SK-N-SH (cell line): ENCODE measurements around the gene RASL10B.

ENCODE experiments used
- CHD2 ChIP-seq: fragments of 150-350 bp; IDR thresholded peaks from 2 replicates; pipeline ENCODE4 v1.6.1; 2018; ENCODE audit warnings: low read length; ENCODE audit not compliant: partially characterized antibody
- CTCF ChIP-seq: fragments of 200-600 bp; sonication (generic); IDR thresholded peaks from 2 replicates; pipeline ENCODE4 v1.6.1; 2017; ENCODE audit warnings: antibody characterized with exemption, mild to moderate bottlenecking, moderate library complexity
- EP300 ChIP-seq, 2 experiments: IDR thresholded peaks; 2 replicates each; pipeline versions ENCODE4 v1.4.0 to v1.6.1; 2012; ENCODE audit warnings: borderline replicate concordance in 1 of 2, low read depth in 1 of 2, low read length in 1 of 2
- JUND ChIP-seq: IDR thresholded peaks from 2 replicates; pipeline ENCODE4 v1.4.0; 2012
- MXI1 ChIP-seq: IDR thresholded peaks from 2 replicates; pipeline ENCODE4 v1.6.1; 2012; ENCODE audit warnings: mild to moderate bottlenecking, low read depth, low read length, improper control_type of control experiment
- PBX3 ChIP-seq: IDR thresholded peaks from 2 replicates; pipeline ENCODE4; 2012
- POLR2AphosphoS5 ChIP-seq: IDR thresholded peaks from 2 replicates; pipeline ENCODE4 v1.6.1; 2012; ENCODE audit warnings: low read depth, low read length
- RAD21 ChIP-seq: IDR thresholded peaks from 2 replicates; pipeline ENCODE4 v1.6.1; 2012; ENCODE audit warnings: mild to moderate bottlenecking, low read length
- RCOR1 ChIP-seq: fragments of 150-350 bp; IDR thresholded peaks from 2 replicates; pipeline ENCODE4 v1.6.1; 2017; ENCODE audit warnings: antibody characterized with exemption, low read length
- REST ChIP-seq: IDR thresholded peaks from 2 replicates; pipeline ENCODE4 v1.6.1; 2012; ENCODE audit warnings: mild to moderate bottlenecking, low read depth, low read length, moderate library complexity
- RXRA ChIP-seq: IDR thresholded peaks from 2 replicates; pipeline ENCODE4 v1.4.0; 2012; ENCODE audit warnings: low read depth, mild to moderate bottlenecking, borderline replicate concordance
- USF2 ChIP-seq: fragments of 150-350 bp; IDR thresholded peaks from 2 replicates; pipeline ENCODE4 v1.6.1; 2017; ENCODE audit warnings: antibody characterized with exemption, low read length, low read depth, borderline replicate concordance

- TF ChIP-seq CTCF = no peak
- no peak for TF ChIP-seq RCOR1
- TF ChIP-seq RAD21 = no peak
- no peak for TF ChIP-seq POLR2AphosphoS5
- no peak for TF ChIP-seq USF2
- no peak for TF ChIP-seq JUND
- no peak for TF ChIP-seq REST
- TF ChIP-seq CHD2 = no peak
- no peak for TF ChIP-seq EP300 (IDR thresholded peaks at IDR 0.05; ENCODE audit: borderline replicate concordance in 1 of 2, low read depth in 1 of 2, low read length in 1 of 2)
- TF ChIP-seq PBX3 = no peak
- TF ChIP-seq RXRA = no peak
- no peak for TF ChIP-seq MXI1
Measured at GRCh38 chr17:35745246-35745645, 13.8 kb downstream of the RASL10B start.
